Stimulated activated naive B cell treated with anti-CD40 and anti-IgM and Interleukin-4, amounts not matched to agents 10 μg/mL and 1 μg/mL and 100 μg/mL, for 72 hours (primary cell): ENCODE data around the gene IGFL4.
"Not testable (repeated sequence)": the region's sequence is repeated elsewhere in the genome, so short reads cannot be mapped to it uniquely, and the experiment has no call there.

ENCODE experiments used
- ATAC-seq, 2 donors: fragments of 150-1000 bp; cut with Tn5 transposase; replicated peaks; 2 replicates each; pipeline ENCODE4 v1.10.0; 2021; ENCODE audit warnings: moderate library complexity in 1 of 2
- DNase-seq: peaks from one replicate; pipeline ENCODE4 v3.0.0; 2021
- H3K27ac Mint-ChIP-seq: one replicate; pipeline ENCODE4 v1.8.0; 2022; ENCODE audit warnings: mild to moderate bottlenecking, mixed read lengths
- H3K27me3 Mint-ChIP-seq, 2 donors: one replicate each; pipeline ENCODE4 v1.8.0; 2022; ENCODE audit warnings: mixed read lengths in 2 of 2
- H3K36me3 Mint-ChIP-seq, 2 donors: one replicate each; pipeline ENCODE4 v1.8.0; 2022; ENCODE audit warnings: mixed read lengths in 2 of 2, mild to moderate bottlenecking in 1 of 2
- H3K4me1 Mint-ChIP-seq, 2 donors: one replicate each; pipeline ENCODE4 v1.8.0; 2022; ENCODE audit warnings: mixed read lengths in 2 of 2, mild to moderate bottlenecking in 1 of 2
- H3K4me3 Mint-ChIP-seq, 2 donors: one replicate each; pipeline ENCODE4 v1.8.0; 2022; ENCODE audit warnings: mild to moderate bottlenecking in 2 of 2, mixed read lengths in 2 of 2, moderate library complexity in 1 of 2
- H3K9me3 Mint-ChIP-seq, 2 donors: one replicate each; pipeline ENCODE4 v1.8.0; 2022; ENCODE audit warnings: mixed read lengths in 2 of 2, mild to moderate bottlenecking in 1 of 2

Gene IGFL4

GRCh38 chr19:46040952-46041500, at the start of gene IGFL4:
IGFL4 (minus strand) TSS chr19:46041002; CDS start chr19:46040962, 40 bp downstream.
- peaks cover 57 to 61% of the 10 kb centered on the region in 2 donors for H3K27me3 Mint-ChIP-seq
- peaks cover 0 to 2% of the 10 kb centered on the region in 2 donors for H3K9me3 Mint-ChIP-seq
- no peak for ATAC-seq
- H3K4me3 Mint-ChIP-seq, result no peak within 1 kb of the TSS
- no peak within 1 kb of the TSS for H3K27ac Mint-ChIP-seq
- no peaks in the 10 kb centered on the region for H3K4me1 Mint-ChIP-seq
- H3K36me3 Mint-ChIP-seq, result no peaks in the 10 kb centered on the region
- DNase-seq, result no peak

GRCh38 chr19:46090444-46090843, 49.6 kb upstream of the IGFL4 start:
- Mint-ChIP-seq H3K36me3 (peaks cover 3 to 15% of the 10 kb centered on the region in 2 donors), H3K4me3 (no peak overlapping the region), H3K4me1 (no peaks in the 10 kb centered on the region), H3K27me3 (peaks cover 26 to 33% of the 10 kb centered on the region in 2 donors), H3K27ac (no peak overlapping the region), H3K9me3 (peaks cover 34 to 41% of the 10 kb centered on the region in 2 donors)
- ATAC-seq, result no peak
- DNase-seq, result no peak

- H3K27ac Mint-ChIP-seq, result no peak overlapping the region
- ATAC-seq (no peak), DNase-seq (no peak)
- peaks cover 23 to 39% of the 10 kb centered on the region in 2 donors for H3K27me3 Mint-ChIP-seq
- H3K9me3 Mint-ChIP-seq, result peaks cover 40% of the 10 kb centered on the region in 2 donors
- no peak overlapping the region for H3K4me3 Mint-ChIP-seq
- H3K36me3 Mint-ChIP-seq, result peaks cover 8 to 15% of the 10 kb centered on the region in 2 donors
- no peaks in the 10 kb centered on the region for H3K4me1 Mint-ChIP-seq
Observed at GRCh38 chr19:46089432-46089831, 48.6 kb upstream of the IGFL4 start.

GRCh38 chr19:46088101-46088500, 47.3 kb upstream of the IGFL4 start:
- Mint-ChIP-seq H3K4me3 (no peak overlapping the region), H3K27me3 (peaks cover 35 to 43% of the 10 kb centered on the region in 2 donors), H3K9me3 (peaks cover 41 to 44% of the 10 kb centered on the region in 2 donors), H3K36me3 (peaks cover 8 to 15% of the 10 kb centered on the region in 2 donors), H3K27ac (no peak overlapping the region), H3K4me1 (no peaks in the 10 kb centered on the region)
- DNase-seq (no peak), ATAC-seq (no peak)

DNA sequence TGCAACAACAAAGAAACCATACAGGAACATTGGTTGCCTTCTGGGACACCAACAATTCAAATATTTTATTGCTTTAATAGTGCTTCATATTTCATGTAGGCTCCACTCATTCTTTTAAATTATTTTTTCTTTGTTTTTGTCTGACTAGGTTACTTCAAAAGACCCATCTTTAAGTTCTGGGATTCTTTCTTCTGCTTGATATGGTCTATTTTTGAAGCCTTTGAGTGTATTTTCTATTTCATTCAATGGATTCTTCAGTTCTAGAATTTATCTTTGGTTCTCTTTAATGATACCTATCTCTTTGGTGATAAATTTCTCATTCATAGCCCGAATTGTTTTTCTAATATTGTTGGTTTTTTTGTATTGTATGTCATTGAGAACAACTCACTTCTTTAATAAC, 45.1 kb upstream of the IGFL4 start:
- Mint-ChIP-seq H3K36me3 (peaks cover 8 to 15% of the 10 kb centered on the region in 2 donors), H3K4me1 (no peaks in the 10 kb centered on the region), H3K4me3 (no peak overlapping the region), H3K27ac (no peak overlapping the region), H3K27me3 (peaks cover 49 to 58% of the 10 kb centered on the region in 2 donors), H3K9me3 (peaks cover 43% of the 10 kb centered on the region in 2 donors)
- ATAC-seq (no peak), DNase-seq (no peak)

DNA sequence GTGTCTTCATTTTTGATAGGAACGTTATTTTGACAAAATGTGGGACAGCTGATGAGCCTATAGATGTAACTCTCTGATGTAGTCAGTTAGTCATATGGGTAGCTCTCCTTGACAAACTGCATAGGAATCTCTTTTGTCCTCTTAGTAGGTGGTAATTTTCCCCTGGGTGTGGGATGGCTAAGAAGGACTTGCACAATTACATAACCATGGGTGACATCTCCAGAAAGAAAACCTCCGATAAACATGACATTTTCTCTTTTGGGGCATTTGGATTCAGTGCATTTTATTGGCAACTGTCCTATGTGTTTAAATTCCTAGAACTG, 41.9 kb upstream of the IGFL4 start:
- ATAC-seq, result no peak
- H3K9me3 Mint-ChIP-seq, result peaks cover 22 to 29% of the 10 kb centered on the region in 2 donors
- H3K27me3 Mint-ChIP-seq, result peaks cover 60 to 62% of the 10 kb centered on the region in 2 donors
- H3K27ac Mint-ChIP-seq, result no peak overlapping the region
- peaks cover 6 to 9% of the 10 kb centered on the region in 2 donors for H3K36me3 Mint-ChIP-seq
- no peaks in the 10 kb centered on the region for H3K4me1 Mint-ChIP-seq
- DNase-seq, result no peak
- no peak overlapping the region for H3K4me3 Mint-ChIP-seq

DNA sequence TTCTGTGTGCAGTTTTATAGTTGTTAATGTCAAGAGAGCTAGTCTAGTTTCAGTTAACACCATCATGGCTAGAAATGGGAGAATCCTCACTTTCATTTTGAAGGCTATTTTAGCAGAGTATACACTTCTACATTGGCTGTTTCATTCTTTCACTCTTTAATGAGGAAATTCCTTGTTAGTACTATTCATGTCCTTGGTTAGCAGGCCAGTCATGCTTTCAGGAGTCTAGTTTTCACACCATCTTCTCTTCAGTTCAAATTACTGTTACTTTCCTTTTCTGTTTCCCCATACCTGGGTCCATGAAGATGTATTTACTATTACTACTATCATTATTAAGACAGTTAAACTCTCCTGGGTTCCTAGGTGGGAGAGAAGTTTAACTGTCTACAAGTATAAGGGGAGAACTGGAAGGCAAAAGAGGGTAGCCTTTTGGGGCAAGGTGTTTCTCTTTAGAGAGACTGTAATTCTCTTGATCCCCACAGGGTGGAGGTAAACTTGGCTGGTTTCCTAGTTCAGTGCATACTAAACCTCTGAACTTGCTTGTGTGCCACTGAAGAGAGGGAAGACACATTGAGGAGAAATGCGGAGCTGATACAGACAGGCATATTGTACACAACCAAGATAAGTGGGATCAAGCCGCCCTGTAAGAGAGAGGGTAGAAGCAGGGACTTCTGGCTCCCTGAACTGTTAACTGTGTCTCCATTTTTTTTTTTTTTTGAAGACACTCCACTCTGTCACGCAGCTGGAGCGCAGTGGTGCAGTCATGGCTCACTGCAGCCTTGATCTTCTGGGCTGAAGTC, 41.3 kb upstream of the IGFL4 start:
- no peak overlapping the region for H3K27ac Mint-ChIP-seq
- ATAC-seq, result peak; percentile 42 to 61
- peaks cover 66 to 68% of the 10 kb centered on the region in 2 donors for H3K27me3 Mint-ChIP-seq
- peaks cover 0 to 2% of the 10 kb centered on the region in 2 donors for H3K4me1 Mint-ChIP-seq
- DNase-seq, result no peak
- peaks cover 19 to 27% of the 10 kb centered on the region in 2 donors for H3K9me3 Mint-ChIP-seq
- no peak overlapping the region for H3K4me3 Mint-ChIP-seq
- peaks cover 6 to 8% of the 10 kb centered on the region in 2 donors for H3K36me3 Mint-ChIP-seq

- H3K4me3 Mint-ChIP-seq, result no peak overlapping the region
- peaks cover 0 to 6% of the 10 kb centered on the region in 2 donors for H3K36me3 Mint-ChIP-seq
- DNase-seq, result no peak
- H3K27me3 Mint-ChIP-seq, result peaks cover 75 to 81% of the 10 kb centered on the region in 2 donors
- peaks cover 9 to 14% of the 10 kb centered on the region in 2 donors for H3K9me3 Mint-ChIP-seq
- no peak overlapping the region for H3K27ac Mint-ChIP-seq
- H3K4me1 Mint-ChIP-seq, result peaks cover 0 to 7% of the 10 kb centered on the region in 2 donors
- ATAC-seq, result no peak
Observed at GRCh38 chr19:46080561-46080960, 39.8 kb upstream of the IGFL4 start.

DNA sequence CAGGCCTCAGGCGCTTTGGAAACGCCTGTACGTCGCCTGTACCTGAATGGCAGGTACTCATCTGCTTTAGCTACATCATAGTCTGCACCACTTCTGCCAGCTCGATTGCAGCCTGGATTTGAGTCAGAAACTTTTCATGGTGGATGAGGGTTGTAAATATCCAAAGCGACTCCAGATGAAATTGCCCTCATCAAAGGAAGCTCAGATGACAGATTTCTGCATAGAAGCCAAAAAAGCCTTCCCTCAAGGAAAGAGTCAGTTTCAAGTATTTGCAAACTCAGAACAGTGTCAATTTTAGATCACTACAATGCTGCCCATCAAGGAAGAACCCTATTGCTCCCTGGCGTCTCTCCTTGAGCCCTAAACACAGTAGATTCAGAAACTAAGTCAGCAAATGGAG, 38.8 kb upstream of the IGFL4 start:
- Mint-ChIP-seq H3K4me1 (peaks cover 0 to 7% of the 10 kb centered on the region in 2 donors), H3K27ac (no peak overlapping the region), H3K9me3 (peaks cover 4 to 5% of the 10 kb centered on the region in 2 donors), H3K27me3 (peaks cover 78 to 81% of the 10 kb centered on the region in 2 donors), H3K4me3 (no peak overlapping the region), H3K36me3 (no peaks in the 10 kb centered on the region)
- ATAC-seq (no peak), DNase-seq (no peak)

DNA sequence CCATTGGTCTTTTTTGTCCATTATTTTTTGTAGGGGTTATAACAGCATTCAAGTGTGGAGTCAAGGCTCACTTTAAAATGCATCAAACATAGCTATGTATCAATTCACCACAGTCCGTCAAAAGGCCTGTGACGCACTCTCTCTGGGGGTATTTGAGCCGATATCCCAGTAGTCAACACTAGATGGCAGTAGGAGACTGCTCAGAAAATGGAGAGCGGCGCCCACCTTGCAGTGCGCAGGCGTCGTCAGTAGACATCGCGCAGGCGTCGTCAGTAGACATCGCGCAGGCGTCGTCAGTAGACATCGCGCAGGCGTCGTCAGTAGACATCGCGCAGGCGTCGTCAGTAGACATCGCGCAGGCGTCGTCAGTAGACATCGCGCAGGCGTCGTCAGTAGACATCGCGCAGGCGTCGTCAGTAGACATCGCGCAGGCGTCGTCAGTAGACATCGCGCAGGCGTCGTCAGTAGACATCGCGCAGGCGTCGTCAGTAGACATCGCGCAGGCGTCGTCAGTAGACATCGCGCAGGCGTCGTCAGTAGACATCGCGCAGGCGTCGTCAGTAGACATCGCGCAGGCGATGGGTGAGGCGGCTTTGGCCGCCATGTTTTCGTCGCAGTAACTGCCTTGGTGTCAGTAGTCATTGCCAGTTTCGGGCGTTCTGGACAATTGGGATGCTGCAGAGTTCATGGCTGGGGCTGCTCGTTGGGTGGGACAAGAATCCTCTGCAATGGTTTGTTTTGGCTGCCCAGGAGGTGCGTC, 38.0 kb upstream of the IGFL4 start:
- not testable (repeated sequence) for H3K36me3 Mint-ChIP-seq, H3K4me3 Mint-ChIP-seq, H3K27ac Mint-ChIP-seq, H3K9me3 Mint-ChIP-seq, H3K4me1 Mint-ChIP-seq
- peaks cover 73 to 83% of the 10 kb centered on the region in 2 donors for H3K27me3 Mint-ChIP-seq
- peak in 1 of 2 donors; percentile 34 for ATAC-seq
- DNase-seq, result peak; percentile 12

DNA sequence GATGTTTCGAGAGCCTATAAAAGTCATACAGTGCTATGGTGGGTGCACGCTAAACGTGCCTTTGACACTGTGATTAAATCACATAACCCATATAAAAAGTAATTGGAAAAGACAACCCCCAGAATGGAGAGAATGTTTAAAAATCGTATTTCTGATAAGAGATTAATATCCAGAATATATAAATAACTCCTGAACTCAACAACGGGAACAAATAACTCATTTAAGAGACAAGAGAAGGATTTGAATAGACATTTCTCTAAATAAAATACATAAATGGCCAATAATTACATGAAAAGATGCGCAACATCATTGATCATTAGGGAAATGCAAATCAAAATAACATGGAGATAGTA, 37.0 kb upstream of the IGFL4 start:
- peaks cover 69 to 92% of the 10 kb centered on the region in 2 donors for H3K27me3 Mint-ChIP-seq
- ATAC-seq (no peak), DNase-seq (no peak)
- peaks cover 0 to 7% of the 10 kb centered on the region in 2 donors for H3K4me1 Mint-ChIP-seq
- H3K36me3 Mint-ChIP-seq, result no peaks in the 10 kb centered on the region
- peaks cover 0 to 4% of the 10 kb centered on the region in 2 donors for H3K9me3 Mint-ChIP-seq
- H3K4me3 Mint-ChIP-seq, result no peak overlapping the region
- peak overlapping the region; percentile 77 for H3K27ac Mint-ChIP-seq

DNA sequence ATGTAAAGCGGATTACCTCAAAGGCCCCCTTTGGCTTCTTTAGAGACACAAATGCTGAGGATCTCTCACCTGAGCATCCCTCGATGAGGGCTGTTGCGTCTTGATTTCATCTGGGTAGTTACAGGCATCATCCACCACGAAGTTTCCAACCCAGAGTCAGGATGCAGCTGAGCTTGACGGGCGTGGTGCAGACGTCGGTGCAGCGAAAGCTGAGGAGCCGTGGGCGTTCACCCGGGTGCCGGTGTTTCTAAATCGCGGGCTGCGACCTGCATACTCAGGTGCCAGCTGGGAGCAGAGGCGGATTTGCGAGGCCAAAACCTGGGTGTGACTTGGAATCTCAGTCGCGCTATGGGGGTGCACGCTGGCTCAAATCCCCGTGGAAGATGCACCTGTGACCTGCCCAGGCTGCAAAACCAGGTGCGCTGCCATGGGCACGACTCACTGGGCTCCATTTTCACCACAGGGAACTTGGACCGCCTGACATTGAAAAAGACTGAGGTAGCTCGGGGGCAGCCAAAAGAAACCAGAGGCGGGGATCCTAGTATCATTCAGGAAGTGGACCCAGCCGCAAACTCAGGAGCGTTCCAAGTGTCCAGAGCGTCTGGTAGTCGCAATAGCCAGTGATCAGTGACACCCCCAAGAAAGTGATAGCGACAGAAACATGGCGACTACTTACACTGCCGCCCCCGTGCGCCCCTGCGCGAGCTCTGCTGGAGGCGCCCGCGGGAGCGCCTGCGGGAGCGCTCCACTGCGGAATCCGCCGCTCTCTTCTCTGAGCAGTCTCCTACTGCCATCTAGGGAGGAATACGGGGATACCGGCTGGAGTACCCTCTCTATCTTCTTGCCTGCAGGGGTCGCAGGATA, 36.4 kb upstream of the IGFL4 start:
- H3K27ac Mint-ChIP-seq, result peak overlapping the region; percentile 84
- H3K27me3 Mint-ChIP-seq, result peaks cover 70 to 93% of the 10 kb centered on the region in 2 donors
- H3K9me3 Mint-ChIP-seq, result peaks cover 0 to 2% of the 10 kb centered on the region in 2 donors
- DNase-seq (peak; percentile 27), ATAC-seq (peak in 1 of 2 donors; percentile 70)
- H3K4me1 Mint-ChIP-seq, result peaks cover 0 to 7% of the 10 kb centered on the region in 2 donors
- no peaks in the 10 kb centered on the region for H3K36me3 Mint-ChIP-seq
- H3K4me3 Mint-ChIP-seq, result no peak overlapping the region

DNA sequence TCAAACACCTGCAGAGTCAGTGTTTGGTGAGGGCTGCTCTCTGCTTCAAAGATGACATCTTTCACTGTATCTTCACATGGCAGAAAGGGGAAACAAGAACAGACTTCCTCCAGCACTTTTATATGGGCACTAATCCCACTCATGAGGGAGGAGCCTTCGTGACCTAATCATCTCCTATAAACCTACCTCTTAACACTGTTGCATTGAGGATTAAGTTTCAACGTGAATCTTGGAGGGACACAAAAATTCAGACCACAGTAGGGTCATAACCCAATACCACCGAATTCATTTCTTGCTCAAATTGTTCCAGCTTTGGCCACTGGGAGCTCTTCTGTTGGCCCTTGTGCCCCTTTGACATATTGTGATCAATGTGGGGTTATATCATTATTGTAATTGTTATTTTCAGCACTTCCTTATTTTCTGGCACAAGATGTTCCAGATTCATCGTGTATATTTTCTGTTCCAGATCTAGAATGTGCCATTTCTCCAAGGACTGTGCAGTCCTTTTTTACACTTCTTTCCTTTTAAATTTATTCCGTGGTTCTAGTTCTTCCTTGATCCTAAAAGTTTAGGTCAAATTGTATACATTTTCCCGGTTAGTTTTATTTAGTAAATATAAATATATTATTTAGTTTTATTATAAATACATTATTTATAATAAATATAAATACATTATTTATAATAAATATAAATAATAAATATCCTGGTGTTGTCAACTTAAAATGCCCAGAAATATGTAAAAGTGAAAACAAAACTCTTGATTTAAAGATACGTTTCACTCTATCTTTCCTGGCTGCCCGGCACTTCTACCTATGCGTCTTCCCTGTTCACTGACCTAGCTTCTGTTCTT, 35.5 kb upstream of the IGFL4 start:
- H3K27me3 Mint-ChIP-seq, result peaks cover 67 to 93% of the 10 kb centered on the region in 2 donors
- ATAC-seq, result no peak
- H3K4me3 Mint-ChIP-seq, result no peak overlapping the region
- peaks cover 0 to 2% of the 10 kb centered on the region in 2 donors for H3K9me3 Mint-ChIP-seq
- H3K4me1 Mint-ChIP-seq, result peaks cover 0 to 7% of the 10 kb centered on the region in 2 donors
- DNase-seq, result no peak
- no peaks in the 10 kb centered on the region for H3K36me3 Mint-ChIP-seq
- no peak overlapping the region for H3K27ac Mint-ChIP-seq
